GM21723 (cell line): ENCODE data around the gene PCDHA7.
"Not testable (repeated sequence)": the region's sequence is repeated elsewhere in the genome, so short reads cannot be mapped to it uniquely, and the experiment has no call there.

Source experiments
- ATAC-seq: cut with Tn5 transposase; IDR thresholded peaks from one replicate; pipeline ENCODE4 v1.9.1; 2021; ENCODE audit warnings: mild to moderate bottlenecking, moderate library complexity; ENCODE audit not compliant: unreplicated experiment

Gene PCDHA7

GRCh38 chr5:140833993-140834392, at the start of gene PCDHA7:
Gene PCDHA7 (plus strand): TSS chr5:140834269. CDS start chr5:140834384, 115 bp downstream.
- no peak for ATAC-seq

- no peak for ATAC-seq
Observed at GRCh38 chr5:140785905-140786686, 48.0 kb upstream of the PCDHA7 start, which contains the start of gene PCDHA1. Gene PCDHA1 (plus strand): TSS chr5:140786140.

GRCh38 chr5:140787422-140787821, 46.6 kb upstream of the PCDHA7 start:
- not testable (repeated sequence) for ATAC-seq

GRCh38 chr5:140787849-140788504, 46.1 kb upstream of the PCDHA7 start:
- ATAC-seq: not testable (repeated sequence)

- ATAC-seq: no peak
Observed at GRCh38 chr5:140791089-140791488, 43.0 kb upstream of the PCDHA7 start.

- ATAC-seq: no peak
Observed at GRCh38 chr5:140794595-140795258, 39.3 kb upstream of the PCDHA7 start, which contains the start of gene PCDHA2. Gene PCDHA2 (plus strand): TSS chr5:140794852.

- no peak for ATAC-seq
Observed at GRCh38 chr5:140795259-140795641, 38.8 kb upstream of the PCDHA7 start.

- not testable (repeated sequence) for ATAC-seq
Observed at GRCh38 chr5:140796072-140796717, 37.9 kb upstream of the PCDHA7 start.

GRCh38 chr5:140796718-140797095, 37.4 kb upstream of the PCDHA7 start:
- ATAC-seq: no peak

- no peak for ATAC-seq
Observed at GRCh38 chr5:140800816-140801493, 33.1 kb upstream of the PCDHA7 start, which contains the start of gene PCDHA3. Gene PCDHA3 (plus strand): TSS chr5:140801057.

GRCh38 chr5:140801494-140801841, 32.6 kb upstream of the PCDHA7 start:
- ATAC-seq: no peak

GRCh38 chr5:140802381-140802780, 31.7 kb upstream of the PCDHA7 start:
- ATAC-seq: not testable (repeated sequence)

- no peak for ATAC-seq
Observed at GRCh38 chr5:140802781-140803271, 31.2 kb upstream of the PCDHA7 start.

- no peak for ATAC-seq
Observed at GRCh38 chr5:140806834-140807775, 27.0 kb upstream of the PCDHA7 start, which contains the start of gene PCDHA4. Gene PCDHA4 (plus strand): TSS chr5:140807068.

GRCh38 chr5:140808241-140808888, 25.7 kb upstream of the PCDHA7 start:
- ATAC-seq: not testable (repeated sequence)

GRCh38 chr5:140808889-140809291, 25.2 kb upstream of the PCDHA7 start:
- ATAC-seq: no peak

- no peak for ATAC-seq
Observed at GRCh38 chr5:140821375-140822280, 12.4 kb upstream of the PCDHA7 start, which contains the start of gene PCDHA5. Gene PCDHA5 (plus strand): TSS chr5:140821613.

- ATAC-seq: no peak
Observed at GRCh38 chr5:140822281-140822629, 11.8 kb upstream of the PCDHA7 start.
